22Rv1 (cell line): ENCODE measurements around the gene DMRTB1.

Experiments
- ZFX ChIP-seq: fragments of 450-650 bp; IDR thresholded peaks from 2 replicates; pipeline ENCODE4 v1.6.1; 2017; ENCODE audit warnings: antibody characterized with exemption, borderline replicate concordance
- TF ChIP-seq, protein P1 (sequence below): fragments of 450-650 bp; IDR thresholded peaks from 2 replicates; pipeline ENCODE4 v1.5.1; 2017; ENCODE audit warnings: mild to moderate bottlenecking

DNA sequence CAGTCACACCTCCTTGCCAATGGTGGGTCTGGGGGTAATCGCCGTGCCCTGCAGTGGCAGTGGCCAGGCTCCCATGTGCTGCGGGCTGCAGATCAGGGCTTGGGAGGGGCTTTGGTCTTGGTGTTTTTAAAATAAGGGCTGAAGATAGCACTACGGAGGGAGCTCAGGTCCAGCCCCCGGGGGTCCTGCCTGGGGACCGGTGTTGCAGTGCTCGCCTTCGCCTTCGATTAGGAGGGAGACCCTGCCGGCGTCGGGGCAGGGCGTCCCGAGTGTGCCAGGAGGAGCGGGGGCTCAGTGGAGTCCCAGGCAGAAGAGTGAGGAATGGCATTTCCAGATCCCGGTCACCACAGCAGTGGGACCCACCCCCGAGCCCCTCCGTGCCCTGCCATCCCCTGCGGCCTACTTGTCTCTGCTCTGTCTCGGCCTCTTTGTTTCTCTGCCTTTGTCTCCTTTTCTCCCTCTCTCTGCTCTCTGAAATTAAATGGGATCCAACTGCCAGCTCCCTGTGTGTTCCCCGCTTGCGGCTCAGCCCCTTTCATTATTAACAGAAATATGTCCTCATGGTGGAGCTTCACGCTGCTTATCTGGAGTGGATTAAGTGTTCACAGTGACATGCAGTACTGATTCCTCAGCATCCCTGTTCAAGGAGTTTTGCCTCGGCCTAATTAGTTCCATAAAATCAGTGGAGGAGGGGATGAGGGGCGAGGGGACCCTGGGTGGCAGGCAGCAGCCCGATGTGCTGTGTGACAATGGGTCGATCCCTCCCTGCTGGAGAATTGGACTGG, 44.4 kb downstream of the DMRTB1 start:
- TF ChIP-seq, protein P1, sequence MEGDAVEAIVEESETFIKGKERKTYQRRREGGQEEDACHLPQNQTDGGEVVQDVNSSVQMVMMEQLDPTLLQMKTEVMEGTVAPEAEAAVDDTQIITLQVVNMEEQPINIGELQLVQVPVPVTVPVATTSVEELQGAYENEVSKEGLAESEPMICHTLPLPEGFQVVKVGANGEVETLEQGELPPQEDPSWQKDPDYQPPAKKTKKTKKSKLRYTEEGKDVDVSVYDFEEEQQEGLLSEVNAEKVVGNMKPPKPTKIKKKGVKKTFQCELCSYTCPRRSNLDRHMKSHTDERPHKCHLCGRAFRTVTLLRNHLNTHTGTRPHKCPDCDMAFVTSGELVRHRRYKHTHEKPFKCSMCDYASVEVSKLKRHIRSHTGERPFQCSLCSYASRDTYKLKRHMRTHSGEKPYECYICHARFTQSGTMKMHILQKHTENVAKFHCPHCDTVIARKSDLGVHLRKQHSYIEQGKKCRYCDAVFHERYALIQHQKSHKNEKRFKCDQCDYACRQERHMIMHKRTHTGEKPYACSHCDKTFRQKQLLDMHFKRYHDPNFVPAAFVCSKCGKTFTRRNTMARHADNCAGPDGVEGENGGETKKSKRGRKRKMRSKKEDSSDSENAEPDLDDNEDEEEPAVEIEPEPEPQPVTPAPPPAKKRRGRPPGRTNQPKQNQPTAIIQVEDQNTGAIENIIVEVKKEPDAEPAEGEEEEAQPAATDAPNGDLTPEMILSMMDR: no peak
- no peak for TF ChIP-seq ZFX
